ENCODE measurements around the gene CAMK4. TPM values are rescaled to one million over a fixed set of nuclear protein-coding genes. Genes with fewer than 3 reads are reported as not detected.
"Not testable (repeated sequence)": the region's sequence is repeated elsewhere in the genome, so short reads cannot be mapped to it uniquely, and the experiment has no call there.

Gene CAMK4
- total and polyA plus RNA-seq, 8 donors: 0.45 to 25.1 (median 3.8) TPM

DNA sequence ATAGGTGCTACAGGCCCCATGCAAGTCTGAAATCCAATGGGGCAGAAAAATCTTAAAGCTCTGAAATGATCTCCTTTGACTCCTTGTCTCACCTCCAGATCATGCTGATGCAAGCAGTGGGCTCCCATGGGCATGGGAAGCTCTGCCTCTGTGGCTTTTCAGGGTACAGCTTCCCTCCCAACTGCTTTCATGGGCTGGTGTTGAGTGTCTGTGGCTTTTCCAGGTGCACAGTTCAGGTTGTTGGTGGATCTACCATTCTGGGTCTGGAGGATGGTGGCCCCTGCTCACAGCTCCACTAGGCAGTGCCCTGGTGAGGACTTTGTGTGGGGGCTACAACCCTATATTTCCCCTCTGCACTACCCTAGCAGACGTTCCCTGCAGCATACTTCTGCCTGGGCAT, 184.6 kb downstream of the CAMK4 start:
- H3K4me3 ChIP-seq: no peak overlapping the region
- WGBS, 5 donors: 75 to 89% (median 83%) methylated on average over 1 of the region's 1 CpG
- no peak for DNase-seq
- TF ChIP-seq POLR2A (IDR thresholded peaks at IDR 0.05) (no peak), EP300 (IDR thresholded peaks at IDR 0.05) (no peak)
- TF ChIP-seq, protein P1, sequence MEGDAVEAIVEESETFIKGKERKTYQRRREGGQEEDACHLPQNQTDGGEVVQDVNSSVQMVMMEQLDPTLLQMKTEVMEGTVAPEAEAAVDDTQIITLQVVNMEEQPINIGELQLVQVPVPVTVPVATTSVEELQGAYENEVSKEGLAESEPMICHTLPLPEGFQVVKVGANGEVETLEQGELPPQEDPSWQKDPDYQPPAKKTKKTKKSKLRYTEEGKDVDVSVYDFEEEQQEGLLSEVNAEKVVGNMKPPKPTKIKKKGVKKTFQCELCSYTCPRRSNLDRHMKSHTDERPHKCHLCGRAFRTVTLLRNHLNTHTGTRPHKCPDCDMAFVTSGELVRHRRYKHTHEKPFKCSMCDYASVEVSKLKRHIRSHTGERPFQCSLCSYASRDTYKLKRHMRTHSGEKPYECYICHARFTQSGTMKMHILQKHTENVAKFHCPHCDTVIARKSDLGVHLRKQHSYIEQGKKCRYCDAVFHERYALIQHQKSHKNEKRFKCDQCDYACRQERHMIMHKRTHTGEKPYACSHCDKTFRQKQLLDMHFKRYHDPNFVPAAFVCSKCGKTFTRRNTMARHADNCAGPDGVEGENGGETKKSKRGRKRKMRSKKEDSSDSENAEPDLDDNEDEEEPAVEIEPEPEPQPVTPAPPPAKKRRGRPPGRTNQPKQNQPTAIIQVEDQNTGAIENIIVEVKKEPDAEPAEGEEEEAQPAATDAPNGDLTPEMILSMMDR (IDR thresholded peaks at IDR 0.05): no peak
- no peaks in the 10 kb centered on the region for H3K4me1 ChIP-seq
- no peaks in the 10 kb centered on the region for H3K27me3 ChIP-seq
- intact Hi-C loops (cut with DNase I; ENCODE audit: low total_unique reads): no loop called here
- no peaks in the 10 kb centered on the region for H3K36me3 ChIP-seq
- H3K9me3 ChIP-seq: no peaks in the 10 kb centered on the region
- H3K27ac ChIP-seq: no peak overlapping the region

DNA sequence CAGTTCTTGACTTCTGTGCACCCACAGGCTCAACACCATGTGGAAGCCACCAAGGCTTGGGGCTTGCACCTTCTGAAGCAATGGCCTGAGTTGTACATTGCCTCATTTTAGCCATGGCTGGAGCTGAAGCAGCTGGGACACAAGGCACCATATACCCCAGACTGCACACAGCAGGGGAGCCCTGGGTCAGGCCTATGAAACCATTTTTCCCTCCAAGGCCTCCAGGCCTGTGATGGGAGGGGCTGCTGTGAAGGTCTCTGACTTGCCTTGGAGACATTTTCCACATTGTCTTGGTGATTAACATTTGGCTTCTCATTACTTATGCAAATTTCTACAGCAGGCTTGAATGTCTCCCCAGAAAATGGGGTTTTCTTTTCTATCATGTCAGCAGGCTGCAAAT, 185.1 kb downstream of the CAMK4 start:
- H3K36me3 ChIP-seq; H3K4me1 ChIP-seq; H3K27ac ChIP-seq; DNase-seq; H3K4me3 ChIP-seq; intact Hi-C loops (cut with DNase I; ENCODE audit: low total_unique reads); H3K9me3 ChIP-seq; H3K27me3 ChIP-seq: not testable (repeated sequence)

DNA sequence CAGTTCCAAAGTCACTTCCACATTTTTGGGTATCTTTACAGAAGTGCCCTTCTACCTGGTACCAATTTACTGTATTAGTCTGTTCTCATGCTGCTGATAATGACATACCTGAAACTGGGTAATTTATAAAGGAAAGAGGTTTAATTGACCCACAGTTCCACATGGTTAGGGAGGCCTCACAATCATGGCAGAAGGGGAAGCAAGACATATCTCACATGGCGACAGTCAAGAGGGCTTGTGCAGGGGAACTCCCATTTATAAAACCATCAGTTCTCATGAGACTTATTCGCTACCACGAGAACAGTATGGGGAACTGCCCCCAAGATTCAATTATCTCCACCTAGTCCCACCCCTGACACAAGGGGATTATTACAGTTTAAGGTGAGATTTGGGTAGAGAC, 185.9 kb downstream of the CAMK4 start:
- H3K9me3 ChIP-seq; intact Hi-C loops (cut with DNase I; ENCODE audit: low total_unique reads); H3K4me1 ChIP-seq; H3K27me3 ChIP-seq; H3K27ac ChIP-seq; H3K36me3 ChIP-seq; H3K4me3 ChIP-seq; DNase-seq: not testable (repeated sequence)
- WGBS, 5 donors: 87 to 96% (median 95%) methylated on average over 3 of the region's 3 CpGs

DNA sequence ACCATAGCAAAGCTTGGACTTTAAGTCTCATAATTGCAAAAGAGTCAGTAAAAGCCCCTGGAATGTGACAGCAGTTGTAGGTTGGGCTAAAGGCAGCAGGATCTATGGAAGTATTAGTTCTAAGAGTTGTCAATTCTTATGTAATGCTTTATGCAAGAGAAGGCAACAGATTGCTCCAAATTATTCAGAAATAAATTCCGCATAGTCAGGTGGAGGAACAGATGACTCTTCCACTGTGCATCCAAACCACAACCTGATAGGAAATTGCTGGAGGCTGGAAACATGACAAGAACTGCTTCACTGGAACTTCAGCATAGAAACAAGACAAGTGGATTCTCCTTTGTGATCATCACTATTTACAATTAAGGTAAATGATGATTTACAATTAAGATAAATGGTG, 187.1 kb downstream of the CAMK4 start:
- H3K4me3 ChIP-seq: no peak overlapping the region
- no peaks in the 10 kb centered on the region for H3K27me3 ChIP-seq
- no peak for TF ChIP-seq POLR2A (IDR thresholded peaks at IDR 0.05)
- no peak for TF ChIP-seq EP300 (IDR thresholded peaks at IDR 0.05)
- TF ChIP-seq POLR2AphosphoS5 (IDR thresholded peaks at IDR 0.05): no peak
- TF ChIP-seq, protein P1 (IDR thresholded peaks at IDR 0.05): no peak
- H3K9me3 ChIP-seq: no peaks in the 10 kb centered on the region
- intact Hi-C loops (cut with DNase I; ENCODE audit: low total_unique reads): no loop called here
- no peak overlapping the region for H3K27ac ChIP-seq
- 70 to 98% (median 89%) methylated on average over 1 of the region's 1 CpG for WGBS, 5 donors
- no peak for DNase-seq
- H3K4me1 ChIP-seq: no peaks in the 10 kb centered on the region
- H3K36me3 ChIP-seq: no peaks in the 10 kb centered on the region

DNA sequence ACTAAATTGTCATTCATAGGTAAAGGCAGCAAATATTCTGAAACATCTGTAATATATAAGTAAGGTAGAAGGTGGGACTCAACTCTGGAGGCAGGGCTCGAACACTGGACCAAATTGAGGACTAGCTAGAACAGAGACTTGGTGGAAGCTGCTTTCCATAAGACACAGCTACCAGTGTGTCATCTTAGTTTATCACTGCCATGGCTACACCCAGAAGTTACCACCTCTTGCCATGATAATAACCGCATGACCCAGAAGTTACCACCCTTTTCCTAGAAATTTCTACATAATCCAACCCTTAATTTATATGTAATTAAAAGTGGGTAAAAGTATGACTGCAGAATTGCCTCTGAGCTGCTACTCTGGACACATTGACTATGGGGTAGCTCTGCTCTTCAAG, 188.4 kb downstream of the CAMK4 start:
- intact Hi-C loops (cut with DNase I; ENCODE audit: low total_unique reads): no loop called here
- Histone ChIP-seq H3K9me3 (no peaks in the 10 kb centered on the region), H3K27me3 (no peaks in the 10 kb centered on the region), H3K4me1 (no peaks in the 10 kb centered on the region), H3K4me3 (no peak overlapping the region), H3K36me3 (no peaks in the 10 kb centered on the region), H3K27ac (no peak overlapping the region)
- DNase-seq: no peak
- 62 to 89% (median 86%) methylated on average over 2 of the region's 2 CpGs for WGBS, 5 donors
- TF ChIP-seq, protein P1 (IDR thresholded peaks at IDR 0.05): no peak
- TF ChIP-seq POLR2AphosphoS5 (IDR thresholded peaks at IDR 0.05) (no peak), POLR2A (IDR thresholded peaks at IDR 0.05) (no peak), EP300 (IDR thresholded peaks at IDR 0.05) (no peak)

DNA sequence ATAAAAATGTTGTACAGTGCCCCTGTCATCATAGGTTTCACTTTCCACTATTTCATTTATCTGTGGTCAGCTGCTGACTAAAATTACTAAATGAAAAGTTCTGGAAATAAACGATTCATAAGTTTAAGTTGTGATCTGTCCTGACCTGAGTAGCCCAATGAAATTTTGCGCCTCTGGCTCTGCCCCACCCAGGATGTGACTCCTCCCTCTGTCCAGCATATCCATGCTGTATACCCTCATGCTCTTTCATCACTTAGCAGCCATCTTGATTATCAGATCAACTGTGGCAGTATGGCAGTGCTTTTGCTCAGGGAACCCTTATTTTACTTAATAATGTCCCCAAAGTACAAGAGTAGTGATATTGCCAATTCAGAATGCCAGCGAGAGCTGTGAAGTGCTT, 190.9 kb downstream of the CAMK4 start:
- Histone ChIP-seq H3K27me3 (no peaks in the 10 kb centered on the region), H3K9me3 (no peaks in the 10 kb centered on the region), H3K36me3 (no peaks in the 10 kb centered on the region), H3K27ac (no peak overlapping the region), H3K4me1 (no peaks in the 10 kb centered on the region), H3K4me3 (no peak overlapping the region)
- TF ChIP-seq POLR2AphosphoS5 (IDR thresholded peaks at IDR 0.05) (no peak), EP300 (IDR thresholded peaks at IDR 0.05) (no peak), POLR2A (IDR thresholded peaks at IDR 0.05) (no peak)
- TF ChIP-seq, protein P1 (IDR thresholded peaks at IDR 0.05): no peak
- 87 to 97% (median 93%) methylated on average over 3 of the region's 3 CpGs for WGBS, 5 donors
- DNase-seq: no peak
- intact Hi-C loops (cut with DNase I; ENCODE audit: low total_unique reads): no loop called here
